Measurements from ENCODE around the gene FBXL22.
"Not testable (repeated sequence)": the region's sequence is repeated elsewhere in the genome, so short reads cannot be mapped to it uniquely, and the experiment has no call there.

- not testable (repeated sequence) for TF ChIP-seq CTCF, POLR2A (IDR thresholded peaks at IDR 0.05)
Observed at GRCh38 chr15:63617147-63617546, 20.0 kb downstream of the FBXL22 start.
